Measurements from ENCODE around the gene CCDC136.

CCDC136 gene

DNA sequence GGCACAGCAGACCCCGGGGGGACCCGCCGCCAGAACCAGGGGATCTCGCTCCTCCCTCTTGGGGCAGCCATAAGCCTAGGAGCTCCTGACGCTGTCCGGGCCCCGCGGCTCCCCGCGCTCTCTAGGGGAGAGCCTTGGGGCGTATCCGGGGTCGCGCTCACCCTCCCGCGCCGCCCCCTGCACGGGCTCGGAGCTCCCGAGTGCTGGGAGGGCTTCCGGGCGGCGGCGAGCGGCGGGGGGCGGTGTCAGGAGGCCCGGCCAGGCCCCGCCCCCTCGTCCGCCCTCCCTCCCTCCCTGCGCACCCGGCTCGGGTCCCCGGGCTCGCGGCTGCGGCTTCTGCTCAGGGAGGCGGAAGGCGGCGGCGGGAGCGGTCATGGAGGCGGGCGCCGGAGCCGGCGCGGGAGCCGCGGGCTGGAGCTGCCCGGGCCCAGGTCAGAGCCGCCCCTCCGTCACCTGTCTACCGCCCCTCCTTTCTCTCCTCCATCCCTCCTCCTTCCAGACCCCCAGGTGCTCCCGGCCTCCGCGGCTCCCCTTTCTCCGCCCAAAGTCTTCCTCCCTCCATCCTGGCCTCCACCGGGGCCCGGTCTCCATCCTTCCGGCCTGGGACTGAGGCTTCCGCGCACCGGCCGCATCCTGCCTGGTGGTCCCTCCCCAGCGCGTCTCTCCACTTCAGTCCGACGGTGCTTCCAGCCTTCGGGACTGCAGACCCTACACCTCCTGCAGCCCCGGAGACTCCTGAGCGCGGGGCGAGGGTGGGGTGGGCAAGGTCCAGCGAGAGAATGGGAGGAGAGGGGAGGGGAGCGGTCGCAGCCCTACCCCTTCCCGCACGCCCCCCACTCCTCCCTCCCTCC, at the start of gene CCDC136:
TSS of gene CCDC136 (plus strand) at position 848 of the 851 bp plus-strand sequence. CDS start 444 bp downstream, outside the sequence.
- DNase-seq, result peak; percentile 69

GRCh38 chr7:128742206-128742605, 49.6 kb upstream of the CCDC136 start:
- DNase-seq, result no peak

DNA sequence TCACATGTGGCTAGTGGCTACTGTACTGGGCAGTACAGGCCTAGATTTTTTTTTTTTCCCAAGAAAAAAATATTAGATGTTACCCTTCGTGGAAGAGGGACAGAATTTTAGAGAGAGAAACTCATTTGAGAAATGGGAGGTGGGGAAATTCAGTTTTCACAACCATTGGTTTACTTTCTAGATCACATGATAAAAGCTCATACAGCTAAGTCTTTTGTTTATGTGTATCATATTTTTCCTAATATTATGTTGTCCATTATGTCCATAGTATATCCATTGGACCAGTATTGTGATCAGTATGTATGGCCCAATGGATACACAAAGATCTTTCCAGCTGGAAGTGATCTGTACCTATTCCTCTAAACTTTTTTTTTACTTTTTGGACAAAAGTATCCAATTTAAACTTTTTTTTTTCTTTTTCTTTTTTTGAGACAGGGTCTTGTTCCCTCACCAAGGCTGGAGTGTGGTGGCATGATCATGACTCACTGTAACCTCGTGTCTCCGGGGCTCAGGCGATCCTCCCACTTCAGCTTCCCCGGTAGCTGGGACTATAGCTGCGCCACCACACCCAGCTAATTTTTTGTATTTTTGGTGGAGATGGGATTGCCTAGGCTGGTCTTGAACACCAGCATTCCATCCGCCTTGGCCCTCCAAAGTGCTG, 48.5 kb upstream of the CCDC136 start:
- DNase-seq, result no peak

GRCh38 chr7:128744366-128744905, 47.3 kb upstream of the CCDC136 start:
- no peak for DNase-seq

DNA sequence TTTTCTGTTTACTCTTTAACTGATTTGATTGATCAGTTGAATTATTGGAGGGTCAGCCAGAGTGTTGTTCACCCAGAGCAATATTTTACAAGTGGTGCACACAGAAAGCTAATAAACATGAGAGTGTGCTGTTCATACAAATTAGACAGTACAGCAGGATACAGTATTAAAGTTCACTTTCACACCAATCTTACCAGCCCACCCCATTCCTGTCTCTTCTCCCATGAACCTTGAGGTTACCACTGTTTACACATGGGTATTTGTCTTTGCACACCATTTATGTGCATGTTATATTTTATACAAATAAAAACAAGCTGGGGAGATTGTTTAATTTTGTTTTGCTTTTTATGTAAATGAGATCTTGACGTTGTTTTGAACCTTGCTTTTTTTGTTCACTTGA, 46.1 kb upstream of the CCDC136 start:
- no peak for DNase-seq

DNA sequence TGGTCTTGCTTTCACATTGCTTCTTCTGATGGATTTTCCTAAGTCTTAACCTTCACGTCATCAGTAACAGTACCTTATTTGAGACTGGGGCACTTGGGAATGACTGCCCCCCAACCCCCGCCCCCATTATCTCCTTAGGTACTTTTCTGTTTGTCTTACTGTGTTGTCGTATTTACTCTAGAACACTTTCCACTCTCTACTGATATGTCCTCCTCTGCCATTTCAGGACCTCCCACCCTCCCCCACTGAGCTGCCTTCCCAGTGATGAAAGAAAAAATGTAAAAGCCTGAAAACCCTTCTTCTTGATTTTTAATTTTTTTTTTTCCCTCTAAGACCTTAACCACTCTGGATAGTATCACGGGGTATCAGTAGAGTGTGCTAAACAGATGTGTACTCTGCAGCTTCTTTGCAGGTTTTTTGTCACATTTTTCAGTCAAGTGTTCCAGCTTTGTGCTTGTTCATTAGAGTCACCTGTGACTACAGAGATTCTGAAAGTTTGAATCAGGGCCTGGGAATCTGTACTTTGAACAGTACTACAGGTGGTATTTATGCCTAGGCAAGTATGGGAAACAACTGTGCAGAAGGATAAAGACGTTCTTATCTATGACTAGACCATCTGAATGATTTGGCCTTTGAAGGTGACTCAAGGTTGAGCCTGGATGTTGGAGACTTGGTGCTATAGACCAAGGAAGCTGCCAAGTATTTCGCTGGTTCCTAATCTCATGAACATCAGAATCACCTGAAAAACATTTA, 44.3 kb upstream of the CCDC136 start:
- DNase-seq, result no peak

- DNase-seq, result no peak
These were observed 39.5 kb upstream of the CCDC136 start for GRCh38 chr7:128752251-128752650.

DNA sequence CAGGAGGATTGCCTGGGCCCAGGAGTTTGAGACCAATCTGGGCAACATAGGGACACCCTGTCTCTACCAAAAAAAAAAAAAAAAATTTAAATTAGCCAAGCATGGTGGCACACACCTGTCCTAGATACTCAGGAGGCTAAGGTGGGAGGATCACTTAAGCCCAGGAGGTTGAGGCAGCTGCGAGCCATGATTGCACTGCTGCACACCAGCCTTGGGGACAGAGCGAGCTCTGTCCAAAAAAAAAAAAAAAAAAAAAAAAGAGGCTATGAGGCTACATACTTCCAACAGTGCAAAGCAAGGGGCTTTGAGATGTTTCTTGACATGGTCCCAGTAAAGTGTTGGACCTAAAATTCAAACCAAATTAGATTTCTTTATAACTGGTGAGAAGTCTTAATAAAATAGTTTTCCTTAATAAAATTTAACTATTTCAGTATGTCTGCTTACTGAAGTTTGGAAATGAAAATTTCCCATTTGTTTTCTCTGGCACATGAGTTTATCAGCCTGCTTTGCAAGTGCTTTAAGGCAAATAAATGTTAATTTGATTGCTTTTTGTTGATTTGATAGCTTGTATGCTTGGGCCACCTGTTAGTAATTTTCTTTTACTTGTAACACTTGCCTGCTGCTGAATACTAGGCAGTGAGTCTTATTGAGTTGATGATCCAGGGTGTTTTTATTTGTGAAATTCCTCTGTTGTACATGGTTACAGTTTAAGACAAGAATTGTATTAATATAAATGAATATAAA, 36.5 kb upstream of the CCDC136 start:
- DNase-seq, result no peak

- no peak for DNase-seq
These were observed 35.8 kb upstream of the CCDC136 start for GRCh38 chr7:128755819-128756476.

GRCh38 chr7:128757203-128757602, 34.6 kb upstream of the CCDC136 start:
- no peak for DNase-seq

- DNase-seq, result no peak
These were observed 33.2 kb upstream of the CCDC136 start for GRCh38 chr7:128758553-128758952.

GRCh38 chr7:128759242-128759641, 32.5 kb upstream of the CCDC136 start:
- DNase-seq, result no peak

DNA sequence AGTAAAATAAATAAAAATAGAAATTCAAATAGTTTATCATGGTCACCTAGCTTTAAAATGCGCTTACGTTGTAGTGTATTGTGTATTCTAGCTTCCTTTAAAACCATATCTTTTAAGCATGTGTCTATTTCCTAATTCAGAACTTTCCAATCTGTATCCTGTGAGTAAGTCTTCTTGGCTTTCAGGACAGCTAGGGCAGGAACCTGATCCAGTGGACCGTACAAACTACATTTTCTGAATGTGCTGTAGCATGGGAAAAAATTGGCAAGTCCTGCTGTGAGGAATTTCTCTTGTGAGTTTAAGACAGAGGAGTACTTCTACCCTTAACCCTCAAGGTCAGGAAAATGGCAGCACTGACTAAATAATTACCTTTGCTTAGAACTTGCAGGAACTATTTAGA, 28.2 kb upstream of the CCDC136 start:
- no peak for DNase-seq

DNA sequence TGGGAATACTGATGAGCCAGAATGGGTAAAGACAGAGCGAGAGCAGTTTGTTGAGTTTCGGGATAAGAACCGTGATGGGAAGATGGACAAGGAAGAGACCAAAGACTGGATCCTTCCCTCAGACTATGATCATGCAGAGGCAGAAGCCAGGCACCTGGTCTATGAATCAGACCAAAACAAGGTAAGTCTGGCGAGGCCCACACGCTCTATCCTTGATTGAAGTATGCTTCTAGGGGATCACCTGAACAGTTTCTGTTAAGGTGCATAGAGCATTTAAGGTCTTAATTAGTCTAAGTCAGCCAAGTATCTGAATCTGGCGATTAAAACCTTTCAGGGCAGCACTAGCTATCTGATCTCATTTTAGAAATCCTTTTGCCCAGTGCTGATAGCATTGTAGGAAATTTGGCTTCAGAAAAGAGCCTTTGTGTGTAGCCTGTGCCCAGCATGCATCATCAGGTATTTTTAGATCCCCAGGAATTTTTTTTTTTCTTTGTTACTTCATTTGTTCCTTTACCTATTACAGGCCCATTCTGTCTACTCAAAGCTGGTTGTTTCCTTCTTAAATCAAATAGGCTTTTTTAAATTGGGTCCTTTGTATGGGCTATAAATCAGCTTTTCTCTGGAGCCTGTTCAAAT, 24.2 kb upstream of the CCDC136 start:
- DNase-seq, result no peak

GRCh38 chr7:128770233-128770632, 21.5 kb upstream of the CCDC136 start:
- DNase-seq, result no peak

GRCh38 chr7:128773604-128774003, 18.2 kb upstream of the CCDC136 start:
- no peak for DNase-seq

DNA sequence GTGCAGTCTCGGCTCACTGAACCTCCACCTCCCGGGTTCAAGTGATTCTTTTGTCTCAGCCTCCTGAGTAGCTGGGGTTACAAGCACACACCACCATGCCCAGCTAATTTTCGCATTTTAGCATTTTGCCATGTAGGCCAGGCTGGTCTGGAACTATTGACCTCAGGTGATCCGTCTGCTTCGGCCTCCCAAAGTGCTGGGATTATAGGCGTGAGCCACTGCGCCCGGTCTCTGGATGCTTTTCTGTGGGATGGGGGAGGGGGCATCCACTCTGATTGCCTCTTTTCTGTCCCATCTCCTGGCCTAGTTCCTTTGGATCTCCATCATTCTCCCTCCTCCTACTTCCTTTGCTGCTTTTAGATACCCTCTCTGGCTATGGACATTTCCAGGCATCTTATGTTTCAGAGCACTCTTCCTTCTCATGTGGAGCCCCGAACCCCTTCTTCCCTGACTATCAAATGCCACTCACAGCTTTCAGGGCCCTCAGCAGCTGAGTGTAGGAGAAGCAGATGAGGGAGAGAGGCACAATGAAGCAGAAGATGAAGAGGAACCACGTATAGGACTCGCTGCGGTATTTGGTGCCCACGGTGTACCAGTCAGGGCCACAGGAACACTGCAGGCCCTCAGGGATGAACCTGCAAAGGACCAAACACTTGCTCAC, 17.6 kb upstream of the CCDC136 start:
- DNase-seq, result no peak

DNA sequence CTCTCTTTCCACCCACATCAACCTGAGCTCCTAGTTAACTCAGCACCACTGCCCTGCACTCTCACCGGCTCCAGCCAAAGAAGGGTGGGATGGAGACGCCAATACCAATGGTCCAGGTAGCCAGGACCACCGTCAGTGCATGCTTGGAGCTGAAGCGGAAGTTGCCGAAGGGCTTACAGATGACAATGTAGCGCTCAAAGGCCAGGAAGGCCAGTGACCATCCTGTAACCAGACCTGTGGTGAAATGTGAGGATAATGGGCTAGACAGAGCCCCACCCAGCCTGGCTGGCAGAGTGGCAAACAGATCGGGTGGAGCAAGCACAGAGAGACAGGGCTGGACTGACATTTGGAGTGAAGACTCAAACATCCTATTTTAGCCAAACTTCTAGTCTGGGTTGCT, 16.8 kb upstream of the CCDC136 start:
- no peak for DNase-seq

GRCh38 chr7:128775744-128776474, 15.9 kb upstream of the CCDC136 start, which contains the start of gene OPN1SW:
Gene OPN1SW, minus strand, starts transcription at chr7:128775794. Its CDS starts 13 bp downstream, at chr7:128775781.
- DNase-seq, result no peak
